Tongue (tissue), 2 donors: ENCODE data around the gene ZP4. TPM values are rescaled to one million over a fixed set of nuclear protein-coding genes. Genes with fewer than 3 reads are reported as not detected.
"Not testable (repeated sequence)": the region's sequence is repeated elsewhere in the genome, so short reads cannot be mapped to it uniquely, and the experiment has no call there.

Source experiments
- DNase-seq: peaks from one replicate; pipeline ENCODE4 v3.0.0-alpha.2; 2015
- total RNA-seq: library from RNA; depleted of rRNA; stranded (reverse); fragments of >200 nt; gene quantifications from one replicate; pipeline ENCODE4 v1.2.3, GENCODE V29; 2014

ZP4 gene
- total RNA-seq, 1 donor from 2014 or later, result not detected

DNA sequence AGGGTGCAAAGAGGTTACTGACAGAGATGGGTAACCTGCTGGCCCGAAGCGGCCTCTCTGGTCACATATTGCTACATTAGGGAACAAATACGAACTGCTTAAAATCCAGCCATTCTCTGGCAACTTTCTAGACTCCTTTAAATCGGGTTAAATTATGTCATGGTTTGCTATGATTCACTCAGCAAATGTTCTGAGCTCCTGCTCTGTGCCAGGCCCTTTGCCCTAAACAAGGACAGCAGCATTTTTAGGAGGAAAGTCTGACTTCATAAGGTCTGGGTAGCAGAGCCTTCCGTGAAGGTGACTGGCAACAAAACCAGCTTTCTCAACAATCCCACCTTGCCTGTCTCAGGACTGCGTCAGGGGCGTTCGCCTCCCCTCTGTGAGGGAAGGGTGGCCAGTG lies 15.4 kb downstream of the ZP4 start:
- no peak for DNase-seq

DNA sequence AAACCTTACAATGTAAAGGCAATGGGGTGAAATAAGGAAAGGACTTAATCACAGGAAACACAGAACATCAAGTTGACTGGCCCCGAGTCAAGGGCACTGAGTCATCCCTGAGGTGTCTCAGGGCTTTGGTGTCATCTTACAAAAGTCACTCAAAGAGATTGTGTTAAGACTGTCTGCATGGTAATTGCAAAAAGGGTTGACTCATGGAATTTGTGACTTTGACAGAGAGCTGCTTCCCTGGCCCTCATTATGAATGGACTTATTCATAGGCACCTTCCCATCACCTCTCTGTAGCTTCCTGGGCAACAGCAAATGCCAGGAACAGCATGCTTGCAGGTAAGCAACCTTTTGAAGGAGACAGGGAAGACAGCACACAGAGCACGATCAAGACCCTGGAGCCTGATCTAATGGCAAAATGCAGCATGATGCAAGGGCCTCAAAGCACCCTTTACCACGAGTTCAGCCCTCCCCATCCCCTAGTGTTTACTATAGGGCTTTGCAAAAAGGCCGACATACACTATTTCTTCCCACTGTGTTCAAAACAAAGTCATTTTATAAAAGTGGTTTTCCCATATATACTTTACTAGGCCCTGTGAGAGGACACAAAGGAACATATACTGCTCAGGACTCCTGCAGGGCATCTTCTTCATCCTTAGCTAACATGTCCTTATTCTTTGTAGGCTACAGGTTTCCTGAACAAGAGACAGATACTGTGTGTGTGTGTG lies 17.1 kb downstream of the ZP4 start:
- no peak for DNase-seq

DNA sequence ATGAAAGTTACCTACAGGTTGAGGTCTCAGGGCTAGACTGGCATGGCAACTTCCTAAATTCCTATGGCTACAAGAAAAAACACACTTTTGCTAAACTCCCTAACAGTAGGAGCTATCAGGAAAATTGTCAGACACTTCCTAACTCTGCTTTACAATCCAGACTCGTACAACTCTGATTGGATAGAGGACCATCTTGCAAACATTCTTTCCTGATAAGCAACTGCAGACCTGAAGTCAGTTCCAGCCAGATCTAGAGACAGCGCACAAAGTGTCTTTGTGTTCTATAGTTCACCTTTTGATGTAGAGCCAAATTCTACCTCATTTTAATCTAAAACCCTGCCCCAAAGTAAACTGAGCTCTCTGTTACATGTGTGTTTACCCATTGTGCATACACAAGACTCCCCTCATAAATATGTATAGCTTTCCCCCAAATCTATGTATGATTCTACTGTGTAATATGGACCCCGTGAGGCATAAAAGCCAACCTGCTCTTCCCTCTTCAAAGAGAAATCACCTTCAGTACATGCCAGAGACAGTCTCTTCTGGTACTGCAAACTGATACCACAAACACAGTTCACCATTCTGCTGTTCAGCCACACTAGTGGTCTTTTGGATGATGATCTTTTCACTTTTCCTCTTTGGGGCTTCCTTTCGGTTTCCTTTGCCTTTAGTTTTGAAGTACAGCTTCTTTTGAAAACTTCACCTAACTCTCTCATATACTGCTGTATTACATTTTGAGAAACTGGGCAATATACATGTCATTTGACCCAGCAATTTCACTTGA lies 21.7 kb downstream of the ZP4 start:
- no peak for DNase-seq

DNA sequence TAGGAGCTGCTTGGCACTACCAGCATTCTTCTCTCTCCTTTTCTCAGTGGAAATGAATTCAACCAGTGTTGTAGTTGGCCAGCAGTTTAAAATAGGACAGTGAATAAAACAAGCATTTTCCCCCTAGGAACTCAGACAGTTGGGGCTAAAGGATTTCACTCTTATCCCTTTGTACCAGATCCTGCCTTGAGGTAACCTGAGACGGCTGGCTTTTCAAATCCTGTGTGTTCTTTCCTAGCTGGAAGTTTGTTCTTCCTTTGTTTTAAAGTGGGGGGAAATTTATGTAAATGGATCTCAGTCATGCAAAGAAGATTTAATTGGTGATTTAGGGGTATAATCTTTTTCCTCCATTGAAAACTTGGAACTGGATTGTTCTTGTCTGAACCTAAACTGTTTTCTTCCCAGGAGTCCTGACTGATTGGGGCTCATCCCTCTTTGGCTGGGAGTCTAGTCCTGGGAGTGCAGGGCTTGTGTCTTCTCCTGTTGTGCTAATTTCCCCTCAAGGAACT lies 23.3 kb downstream of the ZP4 start:
- DNase-seq, result no peak

DNA sequence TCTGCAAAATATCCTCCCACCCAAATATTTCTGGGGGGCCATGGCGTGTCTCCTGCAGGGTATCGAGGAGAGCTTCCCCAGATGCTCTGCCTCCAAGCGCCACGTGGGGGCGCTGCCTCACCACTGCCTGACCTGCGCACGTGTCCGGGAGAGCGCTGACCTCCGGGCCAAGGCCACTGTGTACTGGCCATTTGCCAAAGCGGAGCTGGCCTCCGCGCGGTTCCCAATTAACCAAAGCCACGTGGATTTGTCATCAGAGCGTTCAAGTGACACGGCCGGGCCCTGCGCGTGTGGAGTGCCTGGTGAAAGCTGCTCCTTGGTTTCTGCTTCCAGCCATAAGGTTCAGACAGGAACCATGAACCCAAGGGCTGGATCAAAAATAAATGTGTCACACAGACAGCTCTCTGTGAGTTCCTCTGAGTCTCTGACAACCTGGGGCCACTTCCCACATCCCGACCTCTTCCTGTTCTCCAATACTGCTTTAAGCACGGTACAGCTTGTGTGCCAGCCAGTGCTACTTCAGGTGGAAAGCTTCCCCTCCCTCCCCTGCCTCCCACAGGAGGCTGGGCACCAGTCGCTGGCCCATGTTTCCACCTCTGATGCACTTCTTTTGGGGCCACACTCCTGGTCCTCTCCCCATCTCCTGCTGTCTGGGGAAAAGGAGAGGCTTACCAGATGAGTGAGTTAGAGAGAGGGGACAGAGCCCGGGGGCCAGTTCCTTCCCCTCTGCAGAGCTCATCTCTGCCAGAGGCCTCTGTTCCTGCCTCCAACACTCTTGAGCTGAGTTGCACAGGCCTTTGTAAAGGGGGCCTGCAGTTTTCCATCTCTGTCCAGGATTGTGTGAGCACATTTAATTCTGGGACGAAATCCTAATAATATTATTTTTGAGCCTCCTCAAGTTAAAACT lies 26.1 kb downstream of the ZP4 start:
- DNase-seq, result peak; percentile 74

DNA sequence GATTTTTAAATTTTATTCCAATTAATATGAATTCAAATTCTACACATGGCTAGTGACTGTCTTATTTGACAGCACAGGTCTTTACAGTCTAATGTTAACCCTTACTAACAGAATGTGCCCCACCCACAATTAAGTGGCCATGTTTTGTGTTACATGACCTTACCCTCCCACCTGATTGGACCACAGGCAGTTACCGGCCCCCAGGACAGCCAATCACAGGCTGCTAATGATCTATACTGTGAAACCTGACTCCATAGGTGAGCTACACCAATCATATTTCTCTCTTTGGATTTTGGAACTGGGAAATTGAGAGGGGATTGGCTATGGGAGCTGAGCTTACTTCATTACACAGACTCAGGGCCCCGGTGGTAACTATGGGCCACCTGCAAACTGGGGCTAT lies 27.5 kb downstream of the ZP4 start:
- no peak for DNase-seq

DNA sequence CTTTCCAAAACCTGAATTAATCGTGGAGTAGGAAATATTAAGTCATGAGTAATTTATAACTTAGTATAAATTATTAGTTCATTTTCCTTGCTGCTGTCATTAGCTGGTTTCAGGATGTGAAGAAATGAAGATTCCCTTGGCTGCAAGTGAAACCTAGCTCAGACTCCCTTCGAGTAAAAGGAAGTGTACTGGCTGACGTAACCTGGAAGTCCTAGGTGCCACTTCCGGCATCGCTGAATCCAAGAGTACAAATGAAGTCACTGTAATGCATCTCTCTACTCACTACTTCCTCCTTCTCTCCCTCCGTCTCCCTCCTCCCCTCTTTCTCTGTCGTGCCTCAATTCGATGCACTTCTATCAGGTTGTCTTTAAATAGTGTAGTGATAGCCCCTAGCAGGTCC lies 28.8 kb downstream of the ZP4 start:
- no peak for DNase-seq

DNA sequence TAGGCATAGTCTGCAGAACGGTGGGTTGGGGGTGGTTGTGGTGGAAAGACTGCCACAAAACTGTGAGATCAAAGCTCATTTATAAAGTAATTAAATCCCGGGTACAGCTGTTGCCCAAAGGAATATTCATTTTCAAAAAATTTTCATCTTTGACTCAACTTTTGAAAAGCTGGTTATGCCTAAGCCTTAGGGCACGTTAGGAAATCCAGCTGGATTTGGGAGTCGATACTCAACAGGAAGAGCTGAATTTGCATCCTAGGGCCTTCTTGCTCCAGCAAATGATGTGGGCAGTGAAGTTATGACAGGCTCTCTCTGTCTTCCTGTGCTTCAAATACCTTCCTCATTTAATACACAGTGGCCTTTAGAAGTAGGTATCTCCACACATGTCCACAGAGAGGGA lies 31.7 kb downstream of the ZP4 start:
- DNase-seq, result no peak

DNA sequence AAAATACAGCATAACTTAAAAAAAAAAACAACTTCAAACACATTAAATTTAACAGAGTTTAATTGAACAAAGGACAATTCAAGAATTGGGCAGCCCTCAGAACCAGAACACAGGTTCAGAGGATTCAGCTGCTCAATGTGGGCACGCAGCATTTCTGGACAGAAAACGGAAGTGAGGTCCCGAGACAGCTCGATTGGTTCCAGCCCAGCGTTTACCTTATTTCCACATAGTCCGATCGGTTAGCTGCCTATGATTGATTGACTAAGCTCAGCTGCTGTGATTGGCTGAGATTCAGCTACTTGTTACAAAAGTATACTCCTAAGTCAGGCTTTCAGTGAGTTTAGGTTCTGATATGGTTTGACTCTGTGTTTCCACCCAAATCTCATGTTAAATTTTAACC lies 33.3 kb downstream of the ZP4 start:
- no peak for DNase-seq

DNA sequence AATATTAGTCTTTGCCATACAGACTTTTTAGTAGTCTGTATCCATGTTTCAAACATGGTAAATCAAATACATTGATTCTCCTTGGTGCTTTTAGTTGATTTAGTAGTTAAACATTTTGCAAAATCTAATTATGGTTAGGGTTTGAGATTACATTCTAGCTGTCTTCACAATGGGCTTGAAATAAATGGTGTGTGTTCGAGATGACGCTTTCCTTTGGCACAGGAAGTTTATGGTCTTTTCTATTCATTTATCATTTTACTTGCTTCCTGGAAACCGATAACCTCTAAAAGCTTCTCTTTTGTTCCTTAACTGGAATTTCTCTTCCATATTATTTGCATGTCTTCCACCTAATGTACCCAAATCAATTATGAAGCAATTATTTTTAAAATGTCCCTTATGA lies 38.4 kb downstream of the ZP4 start:
- no peak for DNase-seq

DNA sequence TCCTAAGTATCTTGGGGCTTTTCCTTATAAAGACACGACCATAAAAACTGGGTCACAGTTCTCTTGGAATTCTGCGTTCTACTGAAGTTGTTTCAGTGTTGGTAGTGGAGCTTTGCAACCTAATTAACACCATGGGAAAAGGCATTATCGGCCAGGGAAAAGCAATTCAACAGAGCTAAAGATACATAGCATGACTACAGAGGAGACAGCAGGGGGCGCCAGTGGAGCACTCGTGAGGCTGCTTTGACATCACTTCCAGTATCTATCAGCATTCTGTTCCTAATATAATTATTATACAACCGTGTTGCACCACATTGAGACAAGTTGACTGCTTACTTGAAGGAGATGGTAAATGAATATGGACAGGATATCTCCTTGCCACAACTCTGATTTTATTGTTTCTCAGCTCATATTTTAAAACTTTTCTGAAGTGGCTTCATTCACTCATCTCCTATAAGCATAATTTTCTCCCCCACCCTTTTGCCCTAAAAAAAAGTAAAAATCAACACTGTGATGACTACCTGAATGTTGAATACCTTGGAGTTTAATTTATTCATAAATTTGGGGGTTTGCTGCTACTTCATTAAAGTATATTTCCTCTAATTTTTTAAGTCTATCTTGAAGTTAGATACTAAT lies 39.4 kb downstream of the ZP4 start:
- DNase-seq, result peak; percentile 57

DNA sequence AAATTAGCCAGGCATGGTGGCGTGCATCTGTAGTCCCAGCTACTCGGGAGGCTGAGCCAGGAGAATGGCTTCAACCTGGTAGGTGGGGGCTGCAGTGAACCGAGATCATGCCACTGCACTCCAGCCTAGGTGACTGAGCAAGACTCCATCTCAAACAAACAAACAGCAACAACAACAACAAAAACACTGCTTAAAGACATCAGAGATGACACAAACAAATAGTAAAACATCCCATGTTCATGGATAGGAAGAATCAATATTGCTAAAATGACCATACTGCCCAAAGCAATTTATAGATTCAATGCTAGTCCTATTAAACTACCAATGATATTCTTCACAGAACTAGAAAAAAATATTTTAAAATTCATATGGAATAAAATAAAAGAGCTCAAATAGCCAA lies 47.2 kb downstream of the ZP4 start:
- not testable (repeated sequence) for DNase-seq

DNA sequence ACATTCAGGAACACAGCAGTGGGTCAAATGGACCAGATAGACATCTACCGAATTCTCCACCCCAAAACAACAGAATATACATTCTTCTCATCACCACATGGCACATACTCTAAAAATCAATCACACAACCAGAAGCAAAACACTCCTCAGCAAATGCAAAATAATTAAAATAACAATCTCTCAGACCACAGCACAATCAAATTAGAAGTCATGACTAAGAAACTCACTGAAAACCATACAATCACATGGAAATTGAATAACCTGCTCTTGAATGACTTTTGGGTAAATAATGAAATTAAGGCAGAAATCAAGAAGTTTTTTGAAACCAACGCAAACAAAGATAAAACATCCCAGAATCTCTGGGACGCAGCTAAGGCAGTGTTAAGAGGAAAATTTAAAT lies 49.2 kb downstream of the ZP4 start:
- DNase-seq, result no peak

DNA sequence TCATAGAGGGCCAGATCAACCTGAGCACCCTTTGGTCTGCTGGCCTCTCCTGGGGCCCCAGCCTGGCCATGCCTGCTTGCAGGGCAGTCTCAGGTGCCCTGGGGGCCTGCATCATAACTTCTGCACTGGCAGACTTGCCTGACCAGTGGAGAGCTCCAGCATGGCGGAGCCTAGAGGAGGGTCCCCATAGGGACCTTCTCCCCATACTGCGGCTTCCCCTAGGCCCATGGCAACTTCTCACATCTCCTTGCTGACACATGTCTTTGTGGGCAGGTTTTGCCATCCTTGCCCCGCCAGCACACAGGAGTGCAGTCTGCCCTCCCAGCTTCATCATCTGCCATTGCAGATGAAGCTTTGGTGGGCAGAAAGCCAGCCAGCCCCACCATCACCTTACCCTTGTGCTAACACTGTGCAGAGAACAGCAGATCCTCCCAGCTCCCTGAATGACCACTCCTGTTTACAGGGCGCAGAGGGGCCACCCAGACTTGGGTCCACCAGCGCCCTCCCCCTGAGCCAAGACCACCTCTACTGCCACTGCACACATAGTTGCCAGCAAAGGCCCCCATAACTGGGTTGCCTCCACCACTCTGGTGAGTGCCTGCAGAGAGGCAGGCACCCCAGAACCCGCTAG lies 51.7 kb downstream of the ZP4 start:
- no peak for DNase-seq

DNA sequence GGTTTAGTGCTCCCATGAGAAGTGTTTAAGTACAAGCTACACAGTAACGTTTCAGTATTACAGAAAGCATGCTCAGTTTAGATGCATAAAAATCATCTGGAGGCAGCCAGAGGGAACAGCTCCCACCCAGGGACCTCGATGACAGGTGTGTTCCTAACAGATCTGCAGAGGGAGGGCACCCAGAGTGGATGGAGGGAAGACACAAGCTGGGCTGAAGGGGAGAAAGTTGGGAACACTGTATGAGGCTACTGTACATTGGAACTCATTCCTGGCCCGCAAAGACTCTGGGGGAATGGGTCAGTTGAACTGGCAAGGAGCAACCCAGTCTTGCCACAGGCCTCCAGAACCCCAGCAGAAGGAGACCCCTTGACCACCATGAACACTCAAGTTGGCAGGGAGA lies 52.4 kb downstream of the ZP4 start:
- no peak for DNase-seq

DNA sequence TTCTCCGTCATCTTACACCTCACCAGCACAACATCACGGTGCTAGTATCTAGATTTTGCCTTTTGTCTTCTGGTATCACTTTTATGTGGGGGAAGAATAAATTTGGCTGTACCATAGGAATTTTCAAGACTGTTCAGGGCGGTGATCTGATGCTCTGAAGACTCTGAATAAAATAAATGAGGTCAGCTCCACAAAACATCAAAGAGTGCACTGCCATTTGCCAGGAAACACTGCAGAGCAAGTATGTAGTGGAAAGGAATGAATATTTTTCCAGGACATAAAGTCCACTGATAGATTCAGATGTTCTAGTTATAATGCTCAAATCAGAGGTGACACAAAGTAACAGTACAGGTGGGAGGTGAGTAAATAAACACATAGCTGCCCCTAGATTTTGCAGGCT lies 56.3 kb downstream of the ZP4 start:
- no peak for DNase-seq

DNA sequence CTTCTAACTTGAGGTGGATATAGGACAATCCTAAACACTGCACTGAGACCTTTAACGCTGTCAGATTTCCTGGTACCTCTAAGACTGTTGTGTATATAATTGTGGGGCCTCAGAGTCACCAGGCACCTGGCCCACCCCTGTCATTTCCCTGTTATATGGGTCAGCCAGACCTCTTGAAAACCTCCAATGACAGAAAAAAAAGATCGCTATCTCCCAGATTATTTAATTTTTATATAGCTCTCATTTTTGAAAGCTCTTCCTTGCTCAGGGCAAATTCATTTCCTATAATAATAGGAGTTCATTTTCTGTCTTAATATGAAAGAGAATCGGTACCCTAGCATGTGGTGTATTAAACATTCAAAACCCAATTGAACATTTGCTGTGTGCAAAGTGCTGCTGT lies 56.7 kb downstream of the ZP4 start:
- no peak for DNase-seq

DNA sequence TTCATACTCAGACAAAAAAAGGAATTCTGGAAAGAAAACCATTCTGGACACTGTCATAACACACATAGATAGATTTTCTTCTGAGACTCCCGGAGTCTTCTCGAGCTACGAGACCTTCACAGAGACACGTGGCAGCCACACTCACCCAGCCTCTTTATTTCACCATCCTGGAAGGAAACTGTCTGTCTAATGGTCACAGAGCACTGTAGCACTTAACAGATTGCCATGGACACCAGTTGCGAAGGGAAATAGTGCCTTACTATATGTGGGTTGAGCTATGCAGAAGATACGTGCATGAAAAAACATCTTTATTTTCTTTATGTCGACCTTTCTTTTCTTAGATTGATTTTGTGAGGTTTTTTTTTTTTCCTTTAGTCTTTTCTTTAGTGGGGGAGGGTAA lies 57.9 kb downstream of the ZP4 start:
- no peak for DNase-seq
